A549 (cell line): ENCODE results near the gene PDCD1LG2. TPM values are rescaled to one million over a fixed set of nuclear protein-coding genes. Genes with fewer than 3 reads are reported as not detected.

Source experiments
- ATAC-seq, 2 experiments: fragments of 200-7000 bp in 1 of 2; fragments of >200 bp in 1 of 2; cut with Nextera tagmentation in 1 of 2; cut with Tn5 transposase in 1 of 2; 3 replicates each; pipeline versions ENCODE4 v1.8.0 to v1.9.1; 2018 to 2020; ENCODE audit warnings: mild to moderate bottlenecking in 1 of 2, moderate library complexity in 1 of 2
- CTCF ChIA-PET: fragments of 300-600 bp; sonication (Branson Sonifier 250); formaldehyde crosslinking; extraction: SDS; loops from one replicate; lab custom pipeline; 2021; ENCODE audit warnings: antibody characterized with exemption, inconsistent platforms; lab: Yijun Ruan, JAX
- POLR2A ChIA-PET: fragments of 350-600 bp; formaldehyde crosslinking; extraction: SDS; loops from one replicate; lab custom pipeline; 2021; ENCODE audit warnings: antibody characterized with exemption, inconsistent platforms; lab: Yijun Ruan, JAX
- DNase-seq, 2 experiments: peaks; one replicate each; pipeline versions ENCODE4 v3.0.0 to v3.0.0-alpha.2; 2011 to 2016; ENCODE audit warnings: low read depth in 1 of 2, low spot score in 1 of 2
- FAIRE-seq: peaks from 2 replicates; lab custom pipeline; 2011; peaks lifted over from hg19 to GRCh38; lab: Jason Lieb, UNC
- H3K27ac ChIP-seq, 2 experiments: fragments of >200 bp; sonication (Bioruptor Twin); formaldehyde crosslinking; 3 replicates each; pipeline ENCODE4 v1.5.1; 2016 to 2017
- H3K4me1 ChIP-seq: fragments of >200 bp; sonication (Bioruptor Twin); formaldehyde crosslinking; 3 replicates; pipeline ENCODE4 v1.6.1; 2016
- H3K4me2 ChIP-seq: fragments of >200 bp; sonication (Bioruptor Twin); formaldehyde crosslinking; 3 replicates; pipeline ENCODE4 v1.6.1; 2016
- H3K4me3 ChIP-seq: fragments of >200 bp; sonication (Bioruptor Twin); formaldehyde crosslinking; 3 replicates; pipeline ENCODE4 v1.5.1; 2016
- H3K9me3 ChIP-seq: fragments of >200 bp; sonication (Bioruptor Twin); formaldehyde crosslinking; 3 replicates; pipeline ENCODE4 v1.6.1; 2016
- BHLHE40 ChIP-seq: IDR thresholded peaks from 2 replicates; pipeline ENCODE4 v1.6.1; 2012; ENCODE audit warnings: low read depth, low read length, inconsistent platforms
- CBX8 ChIP-seq: fragments of 200-600 bp; sonication (generic); IDR thresholded peaks from 2 replicates; pipeline ENCODE4 v1.6.1; 2016
- CEBPB ChIP-seq, 2 experiments: fragments of >200 bp in 1 of 2; sonication (Bioruptor Twin) in 1 of 2; formaldehyde crosslinking in 1 of 2; IDR thresholded peaks; 2 replicates each; pipeline ENCODE4 v1.6.1; 2012 to 2016
- CHD2 ChIP-seq: fragments of 150-350 bp; IDR thresholded peaks from 2 replicates; pipeline ENCODE4 v1.6.1; 2014; ENCODE audit warnings: low read length; ENCODE audit not compliant: partially characterized antibody
- EHMT2 ChIP-seq: fragments of 200-600 bp; sonication (generic); IDR thresholded peaks from 2 replicates; pipeline ENCODE4 v1.6.1; 2016; ENCODE audit warnings: antibody characterized with exemption, low read depth, mild to moderate bottlenecking, moderate library complexity
- EP300 ChIP-seq, 2 experiments: fragments of >200 bp; sonication (Bioruptor Twin); formaldehyde crosslinking; IDR thresholded peaks; 2 replicates in 1 of 2; 3 replicates in 1 of 2; pipeline ENCODE4 v1.6.1; 2016 to 2017
- FOSB ChIP-seq: fragments of 250-450 bp; sonication (Bioruptor Pico); IDR thresholded peaks from 2 replicates; pipeline ENCODE4 v1.5.0; 2020; ENCODE audit warnings: mild to moderate bottlenecking, moderate library complexity
- FOSL2 ChIP-seq, 2 experiments: fragments of 450-650 bp in 1 of 2; fragments of >200 bp in 1 of 2; sonication (Bioruptor Twin) in 1 of 2; formaldehyde crosslinking; IDR thresholded peaks; 2 replicates each; pipeline versions ENCODE4 v1.5.0 to v1.6.1; 2016 to 2020; ENCODE audit warnings: mild to moderate bottlenecking in 1 of 2, moderate library complexity in 1 of 2
- FOXS1 ChIP-seq: fragments of 250-450 bp; sonication (Bioruptor Pico); IDR thresholded peaks from 2 replicates; pipeline ENCODE4 v1.5.0; 2020; ENCODE audit warnings: mild to moderate bottlenecking, moderate library complexity
- HDAC2 ChIP-seq: fragments of 200-600 bp; sonication (generic); IDR thresholded peaks from 2 replicates; pipeline ENCODE4 v1.6.1; 2016
- HEYL ChIP-seq: fragments of 250-450 bp; sonication (Bioruptor Pico); IDR thresholded peaks from 2 replicates; pipeline ENCODE4 v1.8.0; 2021; ENCODE audit warnings: mild to moderate bottlenecking, moderate library complexity
- HOXA7 ChIP-seq: fragments of 250-450 bp; sonication (Bioruptor Pico); IDR thresholded peaks from 2 replicates; pipeline ENCODE4 v1.5.0; 2020; ENCODE audit warnings: mild to moderate bottlenecking, moderate library complexity
- JUN ChIP-seq, 2 experiments: fragments of >200 bp; sonication (Bioruptor Twin); formaldehyde crosslinking; IDR thresholded peaks; 2 replicates in 1 of 2; 3 replicates in 1 of 2; pipeline ENCODE4 v1.6.1; 2016 to 2017
- JUNB ChIP-seq: fragments of >200 bp; sonication (Bioruptor Twin); formaldehyde crosslinking; IDR thresholded peaks from 2 replicates; pipeline ENCODE4 v1.6.1; 2016
- KDM1A ChIP-seq: fragments of 200-600 bp; sonication (generic); IDR thresholded peaks from 2 replicates; pipeline ENCODE4 v1.6.1; 2016; ENCODE audit warnings: low read depth, mild to moderate bottlenecking
- MYC ChIP-seq: IDR thresholded peaks from 2 replicates; pipeline ENCODE4 v1.6.1; 2012; ENCODE audit warnings: mild to moderate bottlenecking, inconsistent platforms, low read length, improper control_type of control experiment, borderline replicate concordance
- RAD21 ChIP-seq, 2 experiments: fragments of >200 bp in 1 of 2; sonication (Bioruptor Twin) in 1 of 2; formaldehyde crosslinking in 1 of 2; IDR thresholded peaks in 1 of 2; conservative IDR thresholded peaks in 1 of 2; 2 replicates in 1 of 2; 3 replicates in 1 of 2; pipeline ENCODE4 v1.6.1; 2012 to 2018; ENCODE audit warnings: inconsistent platforms in 1 of 2
- RCOR1 ChIP-seq: fragments of 150-350 bp; IDR thresholded peaks from 2 replicates; pipeline ENCODE4 v1.6.1; 2014; ENCODE audit warnings: antibody characterized with exemption, low read length, low read depth
- RFX5 ChIP-seq: fragments of 450-650 bp; IDR thresholded peaks from 2 replicates; pipeline ENCODE4 v1.7.1; 2014; ENCODE audit warnings: antibody characterized with exemption, mild to moderate bottlenecking, moderate library complexity
- RNF2 ChIP-seq: fragments of 200-600 bp; sonication (generic); IDR thresholded peaks from 2 replicates; pipeline ENCODE4 v1.6.1; 2016; ENCODE audit warnings: low read depth, mild to moderate bottlenecking, antibody characterized with exemption, moderate library complexity, borderline replicate concordance
- TFCP2L1 ChIP-seq: fragments of 250-450 bp; sonication (Bioruptor Pico); IDR thresholded peaks from 2 replicates; pipeline ENCODE4 v1.5.0; 2021; ENCODE audit warnings: mild to moderate bottlenecking
- ZC3H11A ChIP-seq: fragments of 450-650 bp; IDR thresholded peaks from 2 replicates; pipeline ENCODE4 v1.6.1; 2014; ENCODE audit warnings: antibody characterized with exemption, mild to moderate bottlenecking
- ZFP36 ChIP-seq: fragments of 450-650 bp; IDR thresholded peaks from 2 replicates; pipeline ENCODE4 v1.6.1; 2014; ENCODE audit warnings: borderline replicate concordance; ENCODE audit not compliant: partially characterized antibody
- WGBS: methylation state at CpG from one replicate; pipeline ENCODE4 v1.1.6; 2017; ENCODE audit errors: missing lambda C conversion rate; 5-methylcytosine and 5-hydroxymethylcytosine counted together
- polyA plus RNA-seq, 4 experiments: library from polyadenylated mRNA; depleted of rRNA in 3 of 4; stranded (reverse); fragments of >200 nt; fragmentation: RNase III in 1 of 4; extraction: RNeasy Plus Mini Kit Qiagen cat#74134 plus additional on column Dnase treatment in 1 of 4; gene quantifications; 2 replicates in 3 of 4; 3 replicates in 1 of 4; pipeline ENCODE4 v1.2.3, GENCODE V29; 2011 to 2017
- TF ChIP-seq, protein P1 (sequence below): IDR thresholded peaks from 2 replicates; pipeline ENCODE4 v1.6.1; 2012; ENCODE audit warnings: low read depth, borderline replicate concordance
- TF ChIP-seq, protein P2 (sequence below): IDR thresholded peaks from 2 replicates; pipeline ENCODE4 v1.6.1; 2012
- TF ChIP-seq, protein P3 (sequence below): fragments of >200 bp; sonication (Bioruptor Twin); formaldehyde crosslinking; IDR thresholded peaks from 2 replicates; pipeline ENCODE4 v1.6.1; 2016
- TF ChIP-seq, protein P4 (sequence below): fragments of 250-450 bp; sonication (Bioruptor Pico); IDR thresholded peaks from 2 replicates; pipeline ENCODE4 v1.5.0; 2021; ENCODE audit warnings: mild to moderate bottlenecking, moderate library complexity, borderline replicate concordance
- TF ChIP-seq, protein P5 (sequence below): fragments of 450-650 bp; IDR thresholded peaks from 2 replicates; pipeline ENCODE4 v1.6.1; 2014; ENCODE audit warnings: antibody characterized with exemption

Gene PDCD1LG2
- polyA plus RNA-seq, 2 of the 4 experiments (the other 2 are of a cell fraction), result 0.53 TPM

DNA sequence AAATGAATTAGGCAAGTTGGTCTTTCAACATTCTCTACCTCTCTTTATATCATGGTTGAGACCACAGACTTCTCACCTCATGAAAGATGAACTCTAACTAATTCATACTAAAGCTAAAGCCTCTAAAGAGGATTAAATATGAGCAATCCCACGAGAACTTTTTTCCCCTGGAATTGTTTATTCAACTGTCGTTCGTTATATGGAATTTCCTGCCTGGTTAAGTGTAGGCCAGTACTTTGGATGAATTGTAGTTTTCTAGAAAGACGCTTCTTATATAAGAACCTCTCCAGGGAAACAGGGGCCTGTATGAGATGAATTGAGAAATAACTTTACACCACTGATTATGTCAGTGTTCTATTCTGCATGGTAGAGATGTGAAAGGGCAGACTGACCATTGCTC lies 42.9 kb downstream of the PDCD1LG2 start:
- ChIA-PET CTCF (interaction anchor here (0.6 kb wide), 1 partner anchor 124 kb away, joined by 3 read pairs; no protein-coding TSS in a partner anchor), POLR2A (no interaction called here)
- ATAC-seq (no peak), FAIRE-seq (no peak), DNase-seq (no peak)
- WGBS, result 62% methylated on average over 4 of the region's 4 CpGs
- Histone ChIP-seq H3K4me3 (no peak overlapping the region), H3K4me1 (no peaks in the 10 kb centered on the region), H3K4me2 (no peak overlapping the region), H3K9me3 (no peaks in the 10 kb centered on the region), H3K27ac (no peak overlapping the region)
- TF ChIP-seq FOSB (CRISPR knock-in tag) (no peak), FOSL2 (IDR thresholded peaks at IDR 0.05) (no peak), FOSL2 (CRISPR knock-in tag; IDR thresholded peaks at IDR 0.05) (no peak), HOXA7 (no peak), EHMT2 (no peak), EP300 (IDR thresholded peaks at IDR 0.05) (no peak), KDM1A (no peak), ZC3H11A (no peak), HDAC2 (no peak), ZFP36 (no peak), FOXS1 (CRISPR knock-in tag) (no peak), JUNB (no peak), JUN (IDR thresholded peaks at IDR 0.05) (no peak)
- TF ChIP-seq, protein P1, sequence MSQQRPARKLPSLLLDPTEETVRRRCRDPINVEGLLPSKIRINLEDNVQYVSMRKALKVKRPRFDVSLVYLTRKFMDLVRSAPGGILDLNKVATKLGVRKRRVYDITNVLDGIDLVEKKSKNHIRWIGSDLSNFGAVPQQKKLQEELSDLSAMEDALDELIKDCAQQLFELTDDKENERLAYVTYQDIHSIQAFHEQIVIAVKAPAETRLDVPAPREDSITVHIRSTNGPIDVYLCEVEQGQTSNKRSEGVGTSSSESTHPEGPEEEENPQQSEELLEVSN, result no peak
- TF ChIP-seq, protein P2, sequence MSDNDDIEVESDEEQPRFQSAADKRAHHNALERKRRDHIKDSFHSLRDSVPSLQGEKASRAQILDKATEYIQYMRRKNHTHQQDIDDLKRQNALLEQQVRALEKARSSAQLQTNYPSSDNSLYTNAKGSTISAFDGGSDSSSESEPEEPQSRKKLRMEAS, result no peak
- TF ChIP-seq, protein P3, sequence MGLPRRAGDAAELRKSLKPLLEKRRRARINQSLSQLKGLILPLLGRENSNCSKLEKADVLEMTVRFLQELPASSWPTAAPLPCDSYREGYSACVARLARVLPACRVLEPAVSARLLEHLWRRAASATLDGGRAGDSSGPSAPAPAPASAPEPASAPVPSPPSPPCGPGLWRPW, result no peak

DNA sequence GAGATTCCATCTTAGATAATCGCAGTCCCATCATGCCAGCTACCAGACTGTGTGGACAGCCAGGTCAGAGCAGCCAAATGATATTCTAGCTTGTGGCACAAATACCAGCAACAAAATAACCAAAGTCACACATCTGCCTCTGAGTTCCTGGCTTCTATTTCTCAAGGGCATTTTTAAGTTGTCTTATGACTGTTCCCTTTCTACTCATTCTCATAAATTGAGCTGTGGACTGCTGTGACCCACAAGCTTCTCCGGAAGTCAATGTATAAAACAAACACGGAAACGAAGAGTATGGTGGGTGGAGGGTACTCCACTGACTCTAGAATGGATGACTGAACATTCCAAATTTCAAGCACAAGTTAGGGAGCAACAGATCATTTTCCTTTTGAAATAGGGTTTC lies 43.9 kb downstream of the PDCD1LG2 start:
- TF ChIP-seq RAD21 (conservative IDR thresholded peaks at IDR 0.05 in 1 of 2, IDR thresholded peaks at IDR 0.05 in 1 of 2) (no peak), HOXA7 (no peak), CBX8 (no peak), HEYL (CRISPR knock-in tag) (no peak), BHLHE40 (no peak), RNF2 (no peak), JUN (IDR thresholded peaks at IDR 0.05) (no peak), CHD2 (no peak), EHMT2 (no peak), TFCP2L1 (no peak), CEBPB (IDR thresholded peaks at IDR 0.05) (no peak), RFX5 (no peak), RCOR1 (no peak), MYC (no peak)
- TF ChIP-seq, protein P4, sequence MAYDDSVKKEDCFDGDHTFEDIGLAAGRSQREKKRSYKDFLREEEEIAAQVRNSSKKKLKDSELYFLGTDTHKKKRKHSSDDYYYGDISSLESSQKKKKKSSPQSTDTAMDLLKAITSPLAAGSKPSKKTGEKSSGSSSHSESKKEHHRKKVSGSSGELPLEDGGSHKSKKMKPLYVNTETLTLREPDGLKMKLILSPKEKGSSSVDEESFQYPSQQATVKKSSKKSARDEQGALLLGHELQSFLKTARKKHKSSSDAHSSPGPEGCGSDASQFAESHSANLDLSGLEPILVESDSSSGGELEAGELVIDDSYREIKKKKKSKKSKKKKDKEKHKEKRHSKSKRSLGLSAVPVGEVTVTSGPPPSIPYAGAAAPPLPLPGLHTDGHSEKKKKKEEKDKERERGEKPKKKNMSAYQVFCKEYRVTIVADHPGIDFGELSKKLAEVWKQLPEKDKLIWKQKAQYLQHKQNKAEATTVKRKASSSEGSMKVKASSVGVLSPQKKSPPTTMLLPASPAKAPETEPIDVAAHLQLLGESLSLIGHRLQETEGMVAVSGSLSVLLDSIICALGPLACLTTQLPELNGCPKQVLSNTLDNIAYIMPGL (CRISPR knock-in tag), result no peak
- TF ChIP-seq, protein P5, sequence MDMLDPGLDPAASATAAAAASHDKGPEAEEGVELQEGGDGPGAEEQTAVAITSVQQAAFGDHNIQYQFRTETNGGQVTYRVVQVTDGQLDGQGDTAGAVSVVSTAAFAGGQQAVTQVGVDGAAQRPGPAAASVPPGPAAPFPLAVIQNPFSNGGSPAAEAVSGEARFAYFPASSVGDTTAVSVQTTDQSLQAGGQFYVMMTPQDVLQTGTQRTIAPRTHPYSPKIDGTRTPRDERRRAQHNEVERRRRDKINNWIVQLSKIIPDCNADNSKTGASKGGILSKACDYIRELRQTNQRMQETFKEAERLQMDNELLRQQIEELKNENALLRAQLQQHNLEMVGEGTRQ, result no peak
- TF ChIP-seq, protein P2, result no peak
- TF ChIP-seq, all 56 proteins: peak for 0
- Histone ChIP-seq H3K27ac (no peak overlapping the region), H3K4me3 (no peak overlapping the region), H3K9me3 (no peaks in the 10 kb centered on the region), H3K4me1 (no peaks in the 10 kb centered on the region), H3K4me2 (no peak overlapping the region)
- FAIRE-seq (no peak), DNase-seq (no peak), ATAC-seq (no peak)
- ChIA-PET CTCF (interaction anchor here (4.2 kb wide), 1 partner anchor 35 kb away, joined by 21 read pairs; no protein-coding TSS in a partner anchor), POLR2A (no interaction called here)
- WGBS, result 61% methylated on average over 4 of the region's 4 CpGs
